Stimulated activated naive CD8-positive, alpha-beta T cell treated with anti-CD3 and anti-CD28 coated beads, Interleukin-15, amount 100 ng/mL, for 72 hours (primary cell): ENCODE measurements around the gene PRDM16.

Experiments
- ATAC-seq: fragments of 150-1000 bp; cut with Tn5 transposase; 2 replicates; pipeline ENCODE4 v1.10.0; 2021; ENCODE audit warnings: mild to moderate bottlenecking, moderate library complexity
- DNase-seq, 2 donors: peaks; one replicate each; pipeline ENCODE4 v3.0.0; 2021 to 2022
- H3K27ac Mint-ChIP-seq, 2 donors: one replicate each; pipeline ENCODE4 v1.8.0; 2022; ENCODE audit warnings: mild to moderate bottlenecking in 2 of 2, mixed read lengths in 2 of 2, moderate library complexity in 2 of 2
- H3K27me3 Mint-ChIP-seq: one replicate; pipeline ENCODE4 v1.8.0; 2022; ENCODE audit warnings: mixed read lengths
- H3K4me1 Mint-ChIP-seq: one replicate; pipeline ENCODE4 v1.8.0; 2022; ENCODE audit warnings: mild to moderate bottlenecking, mixed read lengths
- H3K4me3 Mint-ChIP-seq, 2 donors: one replicate each; pipeline ENCODE4 v1.8.0; 2022; ENCODE audit warnings: mild to moderate bottlenecking in 2 of 2, mixed read lengths in 2 of 2, moderate library complexity in 1 of 2
- H3K9me3 Mint-ChIP-seq, 2 donors: one replicate each; pipeline ENCODE4 v1.8.0; 2022; ENCODE audit warnings: mixed read lengths in 2 of 2

The PRDM16 gene

GRCh38 chr1:3337798-3338724, 269.1 kb downstream of the PRDM16 start:
- H3K27me3 Mint-ChIP-seq: peaks cover 7% of the 10 kb centered on the region
- H3K4me1 Mint-ChIP-seq: no peaks in the 10 kb centered on the region
- ATAC-seq: no peak
- peak overlapping the region in 1 of 2 donors; percentile 9 for H3K4me3 Mint-ChIP-seq
- peaks cover 0 to 8% of the 10 kb centered on the region in 2 donors for H3K9me3 Mint-ChIP-seq
- DNase-seq: no peak
- no peak overlapping the region for H3K27ac Mint-ChIP-seq

- peaks cover 0 to 15% of the 10 kb centered on the region in 2 donors for H3K9me3 Mint-ChIP-seq
- H3K4me3 Mint-ChIP-seq: no peak overlapping the region
- ATAC-seq (no peak), DNase-seq (no peak)
- peaks cover 7% of the 10 kb centered on the region for H3K27me3 Mint-ChIP-seq
- no peak overlapping the region for H3K27ac Mint-ChIP-seq
- H3K4me1 Mint-ChIP-seq: no peaks in the 10 kb centered on the region
Measured at GRCh38 chr1:3338725-3339070, 269.7 kb downstream of the PRDM16 start.

DNA sequence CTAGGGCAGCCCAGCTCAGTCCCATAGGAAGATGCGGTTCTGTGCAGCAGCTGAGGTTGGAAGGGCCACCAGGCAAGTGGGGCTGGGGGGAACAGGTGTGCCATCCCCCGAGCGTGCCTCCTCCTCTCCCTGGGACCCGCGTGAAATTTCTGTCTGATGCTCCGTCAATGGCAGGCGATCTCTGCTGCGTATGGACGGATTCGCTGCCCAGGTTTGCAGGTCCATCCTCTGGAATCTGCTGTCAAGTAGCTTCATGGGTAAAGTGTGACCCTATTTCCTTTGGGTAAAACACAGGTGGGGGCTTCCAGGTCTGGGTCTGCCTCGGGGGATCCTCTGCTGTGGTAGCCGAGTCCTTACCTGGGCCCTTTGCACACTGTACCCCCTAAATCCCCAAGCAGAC, 270.9 kb downstream of the PRDM16 start:
- DNase-seq (no peak), ATAC-seq (no peak)
- Mint-ChIP-seq H3K4me1 (no peaks in the 10 kb centered on the region), H3K27ac (no peak overlapping the region), H3K9me3 (peaks cover 11 to 26% of the 10 kb centered on the region in 2 donors), H3K4me3 (no peak overlapping the region), H3K27me3 (peaks cover 1% of the 10 kb centered on the region)

DNA sequence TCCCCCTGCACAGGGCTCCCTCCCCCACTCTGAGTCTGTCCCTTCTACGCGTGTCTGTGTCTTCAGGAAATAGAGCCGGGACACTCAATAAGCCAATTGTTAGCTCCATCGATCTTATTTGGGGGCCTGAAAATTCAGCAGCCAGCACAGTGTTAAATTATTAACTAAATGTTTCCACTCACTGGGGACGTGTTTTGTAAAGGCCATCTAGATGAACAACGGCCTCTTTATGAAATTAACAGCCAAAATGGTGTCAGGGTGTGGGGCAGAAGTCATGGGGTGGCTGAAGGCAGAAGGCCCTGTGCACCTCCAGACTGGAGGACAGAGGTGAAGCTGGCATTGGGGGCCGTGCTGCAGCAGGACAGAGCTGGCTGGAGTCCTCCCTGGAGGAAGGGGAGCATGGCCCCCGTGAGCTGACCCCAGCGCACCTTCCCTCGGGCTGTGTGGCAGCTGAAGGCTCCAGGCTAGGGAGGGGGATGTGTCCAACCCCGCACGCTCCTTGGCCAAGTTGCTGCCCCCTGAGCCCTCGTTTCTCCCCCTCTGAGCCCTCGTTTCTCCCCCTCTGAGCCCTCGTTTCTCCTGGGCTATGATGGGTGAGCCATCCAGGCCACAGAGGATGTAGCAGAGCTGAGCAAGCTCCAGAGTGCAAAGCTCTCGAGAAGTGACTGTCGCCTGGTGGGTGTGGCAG, 271.7 kb downstream of the PRDM16 start:
- H3K4me1 Mint-ChIP-seq: no peaks in the 10 kb centered on the region
- H3K27ac Mint-ChIP-seq: no peak overlapping the region
- no peaks in the 10 kb centered on the region for H3K27me3 Mint-ChIP-seq
- H3K9me3 Mint-ChIP-seq: peaks cover 13 to 30% of the 10 kb centered on the region in 2 donors
- DNase-seq (no peak), ATAC-seq (no peak)
- no peak overlapping the region for H3K4me3 Mint-ChIP-seq

- no peak for ATAC-seq
Measured at GRCh38 chr1:3341236-3341994, 272.4 kb downstream of the PRDM16 start.

DNA sequence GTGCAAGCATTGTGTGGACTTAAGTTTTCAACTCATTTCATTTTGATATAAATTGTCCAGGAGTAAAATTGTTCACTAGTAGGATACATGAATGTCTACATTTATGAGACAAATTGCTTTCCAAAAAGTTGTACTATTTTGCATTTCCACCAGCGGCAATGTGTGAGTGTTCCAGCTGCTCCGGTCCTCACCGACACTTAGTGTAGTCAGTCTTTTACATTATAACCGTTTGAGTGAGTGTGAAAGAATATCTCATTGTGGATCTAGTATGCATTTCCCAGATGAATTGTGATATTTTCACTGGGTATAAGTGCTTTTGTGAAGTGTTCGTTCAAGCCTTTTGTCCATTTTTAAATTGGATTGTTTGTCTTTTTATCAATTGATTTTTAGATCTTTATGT, 274.0 kb downstream of the PRDM16 start:
- no peak for DNase-seq

More at GRCh38 chr1:3341236-3341994, 272.4 kb downstream of the PRDM16 start:
- H3K9me3 Mint-ChIP-seq: peaks cover 13 to 30% of the 10 kb centered on the region in 2 donors
- DNase-seq: no peak
- H3K4me1 Mint-ChIP-seq: no peaks in the 10 kb centered on the region
- H3K27ac Mint-ChIP-seq: no peak overlapping the region
- H3K4me3 Mint-ChIP-seq: no peak overlapping the region
- no peaks in the 10 kb centered on the region for H3K27me3 Mint-ChIP-seq

DNA sequence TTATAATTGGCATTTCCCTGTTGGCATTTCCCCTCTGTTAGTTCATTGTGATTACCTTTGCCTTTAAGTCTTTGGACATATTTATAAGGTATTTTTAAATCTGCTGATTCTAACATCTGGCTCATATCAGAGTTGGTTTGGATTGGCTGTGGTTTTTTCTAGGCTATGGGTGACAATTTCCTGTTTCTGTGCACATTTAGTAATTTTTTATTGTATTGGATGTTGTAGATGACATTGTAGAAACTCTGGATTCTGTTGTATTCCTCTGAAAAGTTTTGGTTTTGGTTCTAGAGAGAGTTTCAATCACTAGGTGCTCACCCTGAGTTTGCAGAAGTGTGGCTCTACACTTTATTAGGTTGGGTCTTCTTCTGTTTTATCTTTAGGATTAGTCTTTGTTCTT, 275.4 kb downstream of the PRDM16 start:
- H3K4me1 Mint-ChIP-seq: no peaks in the 10 kb centered on the region
- H3K4me3 Mint-ChIP-seq: no peak overlapping the region
- H3K27ac Mint-ChIP-seq: no peak overlapping the region
- ATAC-seq (no peak), DNase-seq (no peak)
- peaks cover 13 to 30% of the 10 kb centered on the region in 2 donors for H3K9me3 Mint-ChIP-seq
- H3K27me3 Mint-ChIP-seq: no peaks in the 10 kb centered on the region

More for the DNA sequence above, 274.0 kb downstream of the PRDM16 start:
- ATAC-seq: no peak
- peaks cover 13 to 30% of the 10 kb centered on the region in 2 donors for H3K9me3 Mint-ChIP-seq
- no peaks in the 10 kb centered on the region for H3K27me3 Mint-ChIP-seq
- no peak overlapping the region for H3K4me3 Mint-ChIP-seq
- H3K4me1 Mint-ChIP-seq: no peaks in the 10 kb centered on the region
- no peak overlapping the region for H3K27ac Mint-ChIP-seq

- DNase-seq (no peak), ATAC-seq (no peak)
- H3K4me3 Mint-ChIP-seq: no peak overlapping the region
- H3K27ac Mint-ChIP-seq: no peak overlapping the region
- peaks cover 10% of the 10 kb centered on the region for H3K27me3 Mint-ChIP-seq
- H3K4me1 Mint-ChIP-seq: no peaks in the 10 kb centered on the region
- H3K9me3 Mint-ChIP-seq: peaks cover 13 to 30% of the 10 kb centered on the region in 2 donors
Measured at GRCh38 chr1:3345792-3346191, 276.8 kb downstream of the PRDM16 start.

DNA sequence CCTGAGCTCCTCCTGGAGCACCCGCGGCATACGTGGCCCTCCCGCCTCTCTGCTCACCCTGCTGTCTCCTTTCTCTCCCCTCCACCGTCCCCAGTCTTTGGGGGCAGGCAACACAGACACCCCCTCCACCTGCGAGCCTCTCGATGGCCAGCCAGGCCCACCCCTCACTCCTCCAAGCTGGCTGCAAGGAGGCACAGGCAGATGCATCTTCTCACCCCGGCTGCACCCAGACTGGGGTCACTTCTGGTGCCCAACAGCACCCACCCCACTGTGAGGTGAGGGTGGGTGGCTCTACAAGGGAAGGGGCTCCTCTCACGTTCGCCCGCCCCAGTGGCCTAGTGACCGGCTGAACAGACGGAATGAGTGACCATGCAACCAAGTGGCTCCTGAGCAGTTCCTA, 277.5 kb downstream of the PRDM16 start:
- H3K27me3 Mint-ChIP-seq: peaks cover 15% of the 10 kb centered on the region
- peaks cover 13 to 25% of the 10 kb centered on the region in 2 donors for H3K9me3 Mint-ChIP-seq
- no peak for DNase-seq
- no peaks in the 10 kb centered on the region for H3K4me1 Mint-ChIP-seq
- no peak overlapping the region for H3K4me3 Mint-ChIP-seq
- no peak overlapping the region for H3K27ac Mint-ChIP-seq
- no peak for ATAC-seq

DNA sequence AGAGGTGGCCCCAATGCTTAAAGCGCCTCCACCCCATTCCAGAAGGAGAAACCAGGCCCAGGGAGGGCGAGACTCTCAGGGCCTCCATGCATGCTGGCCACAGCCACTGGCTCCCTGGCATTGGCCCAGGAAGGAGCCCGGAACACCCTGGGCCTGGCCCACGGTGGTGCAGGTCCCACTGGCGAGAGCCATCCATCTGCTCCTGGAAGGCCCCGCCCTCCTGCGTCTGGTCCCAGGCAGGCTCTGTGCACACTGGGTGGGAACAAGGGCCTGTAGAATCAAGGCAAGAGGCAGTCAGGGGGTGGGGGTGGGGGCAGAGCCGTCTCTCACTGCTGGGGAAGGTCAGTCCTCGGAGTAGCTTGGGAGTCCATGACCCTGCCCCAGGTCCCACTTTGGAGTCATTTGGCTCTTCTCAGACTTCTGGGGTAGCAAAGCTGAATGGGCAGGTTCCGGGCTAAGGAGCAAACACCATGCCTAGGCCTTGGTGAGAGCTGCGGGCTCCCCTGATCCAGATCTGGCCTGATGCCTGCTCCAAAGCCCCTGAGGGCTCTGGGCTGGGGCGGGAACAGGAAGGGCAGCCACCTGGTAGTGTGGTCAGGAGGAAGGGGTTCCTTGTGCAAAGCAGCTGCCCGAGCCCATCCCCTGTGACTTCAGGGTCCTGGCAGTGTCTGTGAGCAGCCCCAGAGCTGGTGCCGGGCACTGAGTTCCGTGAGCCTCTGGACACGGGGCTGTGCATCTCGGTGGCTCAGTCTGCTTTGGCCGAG, 278.4 kb downstream of the PRDM16 start:
- H3K4me3 Mint-ChIP-seq: no peak overlapping the region

DNA sequence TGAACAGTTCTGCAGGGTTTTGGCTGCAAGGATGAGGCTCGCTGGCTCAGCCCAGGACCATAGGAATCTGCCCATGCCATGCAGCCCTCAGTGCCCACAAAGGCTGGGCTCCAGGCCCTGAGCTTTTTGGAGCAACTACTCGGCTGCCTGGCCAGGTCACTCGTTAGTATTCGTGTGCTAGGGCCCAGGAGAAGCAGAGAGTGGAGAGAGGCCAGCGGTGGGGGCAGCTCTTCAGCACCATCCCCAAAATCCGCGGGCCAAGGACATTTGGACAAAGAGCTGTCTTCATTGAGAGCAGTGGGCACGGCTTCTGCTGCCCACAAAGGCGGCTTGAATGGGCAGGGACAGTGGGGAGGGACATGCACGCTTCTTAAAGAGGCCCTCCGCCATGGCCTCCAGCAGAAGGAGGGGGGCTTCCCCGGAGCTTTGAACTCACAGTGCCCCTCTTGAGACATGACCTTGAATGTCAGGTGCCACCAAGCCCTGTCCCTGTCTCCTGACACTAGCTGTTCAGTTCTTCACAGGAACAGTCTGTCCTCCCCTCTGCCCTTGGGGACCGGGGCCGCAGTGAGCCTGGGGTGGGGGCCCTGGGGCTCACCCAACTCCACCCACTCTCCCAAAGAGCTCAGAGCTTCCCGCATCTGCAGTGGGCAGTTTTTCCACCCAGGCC, 279.3 kb downstream of the PRDM16 start:
- Mint-ChIP-seq H3K27ac (no peak overlapping the region), H3K27me3 (peaks cover 29% of the 10 kb centered on the region), H3K9me3 (peaks cover 13 to 19% of the 10 kb centered on the region in 2 donors), H3K4me1 (peaks cover 6% of the 10 kb centered on the region), H3K4me3 (no peak overlapping the region)
- ATAC-seq: no peak
- no peak for DNase-seq

More for the DNA sequence above, 278.4 kb downstream of the PRDM16 start:
- Mint-ChIP-seq H3K4me1 (peaks cover 3% of the 10 kb centered on the region), H3K9me3 (peaks cover 13 to 23% of the 10 kb centered on the region in 2 donors), H3K27me3 (peaks cover 20% of the 10 kb centered on the region), H3K27ac (no peak overlapping the region)
- DNase-seq (no peak), ATAC-seq (no peak)

DNA sequence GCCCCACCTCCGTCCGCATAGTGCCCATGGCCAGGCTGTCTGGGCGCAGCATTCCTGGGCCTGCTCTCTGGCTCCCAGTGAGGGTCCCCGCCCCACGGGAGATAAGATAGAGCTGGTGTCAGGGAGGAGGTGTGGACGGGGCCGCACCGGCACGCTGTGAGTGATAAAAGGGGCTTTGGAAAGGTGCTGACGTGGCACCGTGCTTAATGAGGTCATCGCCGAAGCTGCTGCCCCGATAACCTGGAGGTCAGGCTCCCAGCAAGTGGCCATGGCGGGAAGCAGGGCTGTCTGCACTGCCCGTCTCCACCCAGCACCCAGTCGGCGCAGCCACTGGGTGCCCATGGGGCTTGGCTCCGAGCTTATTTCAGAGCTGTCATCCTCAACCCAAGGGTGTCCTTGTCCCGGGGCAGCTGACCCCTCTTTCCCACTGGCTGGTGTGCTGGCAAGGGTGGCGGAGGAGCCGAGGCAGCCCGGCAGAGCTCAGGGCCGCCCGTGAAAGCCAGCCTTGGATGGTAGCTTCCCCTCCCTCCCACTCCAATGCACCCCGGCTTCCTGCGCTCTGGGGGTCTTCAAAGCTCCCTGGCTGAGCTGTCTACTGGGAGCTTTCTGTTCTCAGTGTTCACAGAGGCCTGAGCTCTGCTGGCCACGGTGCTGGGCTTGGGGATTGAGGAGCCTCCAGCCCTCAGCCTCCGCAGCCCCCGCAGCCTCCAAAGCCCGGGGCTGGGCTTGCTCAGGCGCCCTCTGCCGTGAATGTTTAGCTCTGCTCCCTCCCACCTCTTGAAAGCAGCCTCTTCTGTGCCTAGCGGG, 280.4 kb downstream of the PRDM16 start:
- Mint-ChIP-seq H3K4me3 (no peak overlapping the region), H3K27ac (no peak overlapping the region), H3K4me1 (peaks cover 6% of the 10 kb centered on the region), H3K27me3 (peaks cover 30% of the 10 kb centered on the region), H3K9me3 (peaks cover 7 to 9% of the 10 kb centered on the region in 2 donors)
- DNase-seq (no peak), ATAC-seq (no peak)

DNA sequence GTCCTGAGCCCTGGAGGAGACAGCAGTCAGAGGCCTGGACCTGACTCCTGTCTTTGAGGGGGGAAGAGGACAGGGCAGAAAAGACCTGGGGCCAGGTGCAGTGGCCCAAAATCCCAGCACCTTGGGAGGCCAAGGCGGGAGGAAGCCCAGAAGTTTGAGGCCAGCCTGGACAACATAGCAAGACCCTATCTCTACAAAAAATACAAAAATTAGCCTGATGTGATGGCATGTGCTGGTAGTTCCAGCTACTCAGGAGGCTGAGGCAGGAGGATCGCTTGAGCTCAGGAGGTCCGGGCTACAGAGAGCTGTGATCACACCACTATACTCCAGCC, 280.9 kb downstream of the PRDM16 start:
- no peak for DNase-seq
- Mint-ChIP-seq H3K4me1 (peaks cover 6% of the 10 kb centered on the region), H3K27me3 (peaks cover 36% of the 10 kb centered on the region), H3K9me3 (peaks cover 1 to 3% of the 10 kb centered on the region in 2 donors), H3K27ac (peak overlapping the region in 1 of 2 donors; percentile 25), H3K4me3 (no peak overlapping the region)
- no peak for ATAC-seq
